SU-DHL-6 (cell line): ENCODE results near the gene IBA57.
"Not testable (repeated sequence)": the region's sequence is repeated elsewhere in the genome, so short reads cannot be mapped to it uniquely, and the experiment has no call there.

Experiments
- H2AFZ ChIP-seq: fragments of 200-600 bp; sonication (generic); 2 replicates; pipeline ENCODE4 v1.6.1; 2014; ENCODE audit warnings: low read depth, mild to moderate bottlenecking, moderate library complexity, mixed read lengths, antibody characterized with exemption, low read length; ENCODE audit not compliant: severe bottlenecking
- H3F3A ChIP-seq: fragments of 200-600 bp; shearing (Covaris generic); 2 replicates; pipeline ENCODE4 v1.6.0; 2016; ENCODE audit warnings: antibody characterized with exemption, mild to moderate bottlenecking; ENCODE audit not compliant: insufficient read depth
- H3K27ac ChIP-seq: fragments of 200-600 bp; sonication (generic); 2 replicates; pipeline ENCODE4 v1.5.1; 2016; ENCODE audit warnings: low read depth, mild to moderate bottlenecking, low read length, moderate library complexity, mixed read lengths
- H3K27me3 ChIP-seq: fragments of 200-600 bp; sonication (generic), shearing (Covaris generic); 2 replicates; pipeline ENCODE4 v1.6.0; 2014; ENCODE audit warnings: mild to moderate bottlenecking, low read length
- H3K36me3 ChIP-seq: fragments of 200-600 bp; sonication (generic); 2 replicates; pipeline ENCODE4 v1.6.1; 2014; ENCODE audit warnings: mild to moderate bottlenecking, low read length, mixed read lengths
- H3K4me2 ChIP-seq: fragments of 300-600, 200-600 bp; shearing (Covaris generic), sonication (generic); 2 replicates; pipeline ENCODE4 v1.6.0; 2014; ENCODE audit warnings: low read length, low read depth, mild to moderate bottlenecking; ENCODE audit not compliant: poor library complexity, severe bottlenecking
- H3K4me3 ChIP-seq: fragments of 200-600 bp; sonication (generic); 2 replicates; pipeline ENCODE4 v1.5.1; 2014; ENCODE audit warnings: antibody characterized with exemption, low read length, mild to moderate bottlenecking, mixed read lengths; ENCODE audit not compliant: insufficient read depth, poor library complexity, severe bottlenecking
- H3K79me2 ChIP-seq: fragments of 200-600 bp; sonication (generic); 2 replicates; pipeline ENCODE4 v1.6.1; 2014; ENCODE audit warnings: mild to moderate bottlenecking, low read length, moderate library complexity; ENCODE audit not compliant: insufficient read depth
- H3K9ac ChIP-seq: fragments of 200-600 bp; sonication (generic); 2 replicates; pipeline ENCODE4 v1.7.0; 2014; ENCODE audit warnings: mild to moderate bottlenecking, low read length
- H3K9me2 ChIP-seq: fragments of 200-600 bp; sonication (generic); replicated peaks from 2 replicates; pipeline ENCODE4 v1.6.1; 2014; ENCODE audit warnings: low read length; ENCODE audit not compliant: insufficient read depth
- H3K9me3 ChIP-seq: fragments of 200-600 bp; sonication (generic); 2 replicates; pipeline ENCODE4 v1.6.1; 2014; ENCODE audit warnings: low read length, mixed read lengths; ENCODE audit not compliant: insufficient read depth
- H4K20me1 ChIP-seq: fragments of 200-600 bp; sonication (generic); 2 replicates; pipeline ENCODE4 v1.6.1; 2014; ENCODE audit warnings: low read depth, mild to moderate bottlenecking, antibody characterized with exemption, low read length, moderate library complexity, mixed read lengths
- EZH2phosphoT487 ChIP-seq: fragments of 200-600 bp; sonication (generic), shearing (Covaris generic); conservative IDR thresholded peaks from 2 replicates; pipeline ENCODE4 v1.6.1; 2018; ENCODE audit warnings: mild to moderate bottlenecking, antibody characterized with exemption, low read length, moderate library complexity, mixed read lengths
- TF ChIP-seq, protein P1 (sequence below): fragments of 200-600 bp; sonication (generic); IDR thresholded peaks from one replicate; pipeline ENCODE4 v1.5.1; 2017; ENCODE audit warnings: antibody characterized with exemption, mild to moderate bottlenecking, low read length, moderate library complexity; ENCODE audit not compliant: insufficient read depth, poor library complexity, severe bottlenecking

The IBA57 gene

DNA sequence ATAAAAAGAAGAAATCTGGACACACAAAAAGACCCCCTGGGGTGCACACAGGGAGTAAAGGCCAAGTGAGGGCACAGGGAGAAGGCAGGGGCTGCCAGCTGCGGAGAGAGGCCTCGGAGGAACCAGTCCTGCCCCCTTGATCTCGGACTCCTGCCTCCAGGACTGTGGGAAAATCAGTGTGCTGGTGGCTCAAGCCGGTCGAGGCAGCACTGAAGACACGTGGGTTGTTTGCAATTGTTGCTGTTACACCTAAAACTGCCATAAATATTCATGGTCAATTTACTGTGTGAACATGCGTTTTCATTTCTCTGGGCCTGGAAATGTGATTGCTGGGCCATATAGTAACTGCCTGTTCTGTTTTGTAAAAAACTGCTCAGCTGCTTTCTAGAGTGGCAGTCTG lies 18.5 kb downstream of the IBA57 start:
- Histone ChIP-seq H3K36me3 (no peaks in the 10 kb centered on the region), H3K4me2 (no peak overlapping the region), H3F3A (no peaks in the 10 kb centered on the region), H3K9ac (no peak overlapping the region), H2AFZ (no peak overlapping the region), H3K27me3 (no peaks in the 10 kb centered on the region), H4K20me1 (no peaks in the 10 kb centered on the region), H3K27ac (no peak overlapping the region), H3K9me3 (no peaks in the 10 kb centered on the region), H3K9me2 (no peaks in the 10 kb centered on the region), H3K4me3 (no peak overlapping the region), H3K79me2 (no peaks in the 10 kb centered on the region)
- TF ChIP-seq, protein P1, sequence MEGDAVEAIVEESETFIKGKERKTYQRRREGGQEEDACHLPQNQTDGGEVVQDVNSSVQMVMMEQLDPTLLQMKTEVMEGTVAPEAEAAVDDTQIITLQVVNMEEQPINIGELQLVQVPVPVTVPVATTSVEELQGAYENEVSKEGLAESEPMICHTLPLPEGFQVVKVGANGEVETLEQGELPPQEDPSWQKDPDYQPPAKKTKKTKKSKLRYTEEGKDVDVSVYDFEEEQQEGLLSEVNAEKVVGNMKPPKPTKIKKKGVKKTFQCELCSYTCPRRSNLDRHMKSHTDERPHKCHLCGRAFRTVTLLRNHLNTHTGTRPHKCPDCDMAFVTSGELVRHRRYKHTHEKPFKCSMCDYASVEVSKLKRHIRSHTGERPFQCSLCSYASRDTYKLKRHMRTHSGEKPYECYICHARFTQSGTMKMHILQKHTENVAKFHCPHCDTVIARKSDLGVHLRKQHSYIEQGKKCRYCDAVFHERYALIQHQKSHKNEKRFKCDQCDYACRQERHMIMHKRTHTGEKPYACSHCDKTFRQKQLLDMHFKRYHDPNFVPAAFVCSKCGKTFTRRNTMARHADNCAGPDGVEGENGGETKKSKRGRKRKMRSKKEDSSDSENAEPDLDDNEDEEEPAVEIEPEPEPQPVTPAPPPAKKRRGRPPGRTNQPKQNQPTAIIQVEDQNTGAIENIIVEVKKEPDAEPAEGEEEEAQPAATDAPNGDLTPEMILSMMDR = no peak
- no peak for TF ChIP-seq EZH2phosphoT487

DNA sequence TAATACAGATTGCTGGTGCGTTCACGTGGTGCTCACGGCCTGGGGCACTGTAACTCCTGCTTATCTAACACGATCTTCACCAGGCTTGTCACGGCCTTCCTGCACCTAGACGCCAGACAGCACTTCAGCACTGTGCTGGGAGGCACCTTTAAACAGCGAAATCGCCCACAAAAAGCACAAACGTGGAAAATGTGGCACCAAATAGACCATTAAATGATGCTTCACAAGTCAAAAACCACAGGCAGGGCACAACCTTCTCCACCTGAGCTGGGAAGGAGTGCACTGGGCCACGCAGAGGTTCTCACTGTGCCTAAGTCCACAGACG lies 20.0 kb downstream of the IBA57 start:
- H3F3A ChIP-seq = no peaks in the 10 kb centered on the region
- no peaks in the 10 kb centered on the region for H4K20me1 ChIP-seq
- no peaks in the 10 kb centered on the region for H3K36me3 ChIP-seq
- TF ChIP-seq, protein P1 = no peak
- no peak for TF ChIP-seq EZH2phosphoT487
- no peak overlapping the region for H3K4me3 ChIP-seq
- no peak overlapping the region for H3K27ac ChIP-seq
- H3K9ac ChIP-seq = no peak overlapping the region
- no peak overlapping the region for H3K4me2 ChIP-seq
- H3K9me2 ChIP-seq = no peaks in the 10 kb centered on the region
- no peaks in the 10 kb centered on the region for H3K79me2 ChIP-seq
- no peaks in the 10 kb centered on the region for H3K27me3 ChIP-seq
- H3K9me3 ChIP-seq = no peaks in the 10 kb centered on the region
- H2AFZ ChIP-seq = no peak overlapping the region

DNA sequence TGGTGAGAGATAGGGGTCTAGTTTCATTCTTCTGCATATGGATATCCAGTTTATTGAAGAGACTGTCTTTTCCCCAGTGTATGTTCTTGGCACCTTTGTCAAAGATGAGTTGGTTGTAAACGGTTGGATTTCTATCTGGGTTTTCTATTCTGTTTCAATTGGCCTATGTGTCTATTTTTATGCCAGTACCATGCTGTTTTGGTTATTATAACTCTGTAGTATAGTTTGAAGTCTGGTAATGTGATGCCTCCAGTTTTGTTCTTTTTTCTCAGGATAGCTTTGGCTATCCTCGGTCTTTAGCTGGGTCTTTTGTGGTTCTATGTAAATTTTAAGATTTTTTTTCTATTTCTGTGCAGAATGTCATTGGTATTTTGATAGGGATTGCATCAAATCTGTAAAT lies 22.6 kb downstream of the IBA57 start:
- H3K4me3 ChIP-seq, H3K4me2 ChIP-seq, H3K9me3 ChIP-seq, H3K36me3 ChIP-seq, H3K27ac ChIP-seq, H3F3A ChIP-seq, H3K79me2 ChIP-seq, H3K9me2 ChIP-seq, H3K27me3 ChIP-seq, H2AFZ ChIP-seq, H4K20me1 ChIP-seq, H3K9ac ChIP-seq: not testable (repeated sequence)

DNA sequence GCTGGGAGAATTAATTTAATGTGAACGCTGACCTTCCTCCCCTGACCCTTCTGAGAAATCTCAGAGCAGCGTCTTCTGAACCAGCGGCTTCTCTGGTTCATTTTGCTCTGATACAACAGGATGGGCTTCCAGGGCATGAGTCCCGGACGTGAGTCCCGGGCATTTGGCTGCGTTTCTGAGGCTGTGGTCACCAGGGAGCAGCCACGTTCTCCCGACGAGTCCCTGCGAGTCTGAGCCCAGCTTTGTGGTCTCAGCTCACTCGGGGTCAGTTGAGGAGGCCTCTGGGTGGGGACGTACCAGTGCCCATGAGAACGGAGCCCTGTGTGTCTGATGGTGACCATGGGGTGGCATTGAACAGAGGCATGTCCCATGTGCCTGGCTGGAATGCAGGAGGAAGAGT lies 24.6 kb downstream of the IBA57 start:
- H3K27ac ChIP-seq = no peak overlapping the region
- H3K9me3 ChIP-seq = no peaks in the 10 kb centered on the region
- H3K36me3 ChIP-seq = no peaks in the 10 kb centered on the region
- no peak overlapping the region for H3K9ac ChIP-seq
- H3K9me2 ChIP-seq = no peaks in the 10 kb centered on the region
- H3F3A ChIP-seq = no peaks in the 10 kb centered on the region
- H2AFZ ChIP-seq = no peak overlapping the region
- no peak overlapping the region for H3K4me3 ChIP-seq
- H4K20me1 ChIP-seq = no peaks in the 10 kb centered on the region
- H3K4me2 ChIP-seq = no peak overlapping the region
- TF ChIP-seq, protein P1 = no peak
- no peak for TF ChIP-seq EZH2phosphoT487
- no peaks in the 10 kb centered on the region for H3K79me2 ChIP-seq
- H3K27me3 ChIP-seq = no peaks in the 10 kb centered on the region
